GM12873 (cell line): Measurements from ENCODE around the gene CLMP.

Source experiments
- CTCF ChIP-seq: IDR thresholded peaks from 2 replicates; pipeline ENCODE4 v1.5.1; 2012; ENCODE audit warnings: low read depth, mild to moderate bottlenecking, moderate library complexity, low read length, control low read depth; ENCODE audit not compliant: insufficient read depth; ENCODE audit errors: missing control alignments

The CLMP gene

GRCh38 chr11:123161376-123162030 is 33.5 kb downstream of the CLMP start:
- TF ChIP-seq CTCF, result no peak

- TF ChIP-seq CTCF, result no peak
Observed at GRCh38 chr11:123159183-123159857, 35.7 kb downstream of the CLMP start.

- TF ChIP-seq CTCF, result no peak
Observed at GRCh38 chr11:123158033-123159003, 36.7 kb downstream of the CLMP start.

GRCh38 chr11:123152951-123153350 is 42.1 kb downstream of the CLMP start:
- no peak for TF ChIP-seq CTCF

- no peak for TF ChIP-seq CTCF
Observed at GRCh38 chr11:123151796-123152195, 43.3 kb downstream of the CLMP start.

GRCh38 chr11:123151366-123151765 is 43.7 kb downstream of the CLMP start:
- TF ChIP-seq CTCF, result no peak

GRCh38 chr11:123150882-123151281 is 44.2 kb downstream of the CLMP start:
- TF ChIP-seq CTCF, result no peak
